ENCODE results near the gene MECR. TPM values are rescaled to one million over a fixed set of nuclear protein-coding genes. Genes with fewer than 3 reads are reported as not detected.
A peak's percentile ranks its signal among the peaks of the same experiment; 100 is the strongest.

Gene MECR
- total RNA-seq, 5 donors from 2014 or later (not counting 1 experiment from before 2014, with no cell fraction given), result 9.5 to 17.8 (median 17.3) TPM

GRCh38 chr1:29166291-29166878 is 64.3 kb downstream of the MECR start:
- POLR2A ChIA-PET, result interaction anchor here in 1 of 2 donors (0.5 to 0.6 kb wide), 2 partner anchors 10 to 1352 kb away, joined by 5 read pairs; no protein-coding TSS in a partner anchor
- ATAC-seq (replicated peaks in 1 of 4), result peak in 1 of 4 experiments; percentile 43

DNA sequence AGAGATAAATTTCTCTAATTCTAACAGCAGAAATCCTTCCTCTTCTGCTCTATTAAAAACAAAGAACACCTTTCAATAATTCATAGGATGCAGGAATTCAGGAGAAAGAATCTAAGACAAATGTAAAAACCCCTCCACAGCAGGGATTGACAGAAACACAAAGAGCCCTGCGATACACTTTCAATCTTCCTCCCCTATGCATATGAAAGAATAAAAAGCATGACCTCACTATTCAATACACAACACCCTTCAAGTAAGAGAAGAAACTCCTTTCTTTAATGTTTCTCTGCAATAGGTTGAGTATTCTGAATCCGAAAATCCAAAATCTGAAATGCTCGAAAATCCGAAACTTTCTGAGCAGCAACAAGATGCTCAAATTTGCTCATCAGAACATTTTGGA is 66.1 kb downstream of the MECR start:
- ATAC-seq (replicated peaks in 1 of 4), result no peak
- POLR2A ChIA-PET, result no interaction called here

More at GRCh38 chr1:29166291-29166878, 64.3 kb downstream of the MECR start:
- no peak overlapping the region for H3K27ac Mint-ChIP-seq
- peak overlapping the region in 1 of 3 donors; percentile 2 for H3K4me3 Mint-ChIP-seq
- Histone ChIP-seq H3K9me3 (no peaks in the 10 kb centered on the region), H3K4me3 (ENCODE audit: control insufficient read depth in 1 of 2, extremely low read depth in 1 of 2, low read length in 1 of 2) (no peak overlapping the region), H3K27me3 (replicated peaks in 1 of 2; ENCODE audit: control insufficient read depth in 2 of 2, extremely low read depth in 1 of 2, insufficient read depth in 2 of 2, low read length in 1 of 2) (no peaks in the 10 kb centered on the region), H3K27ac (ENCODE audit: low read length) (no peak overlapping the region), H3K36me3 (ENCODE audit: control insufficient read depth in 2 of 2, extremely low read depth in 1 of 2, insufficient read depth in 1 of 2, low read length in 1 of 2) (peaks cover 2 to 32% of the 10 kb centered on the region in 2 donors), H3K4me1 (ENCODE audit: control insufficient read depth in 1 of 2, extremely low read depth in 1 of 2, insufficient read depth in 2 of 2, low read length in 2 of 2) (peaks cover 14 to 31% of the 10 kb centered on the region in 2 experiments)
- CTCF ChIA-PET, result interaction anchor here in 1 of 2 donors (0.6 kb wide), 2 partner anchors 52 to 60 kb away, joined by 4 read pairs; no protein-coding TSS in a partner anchor
- H3K36me3 Mint-ChIP-seq, result peaks cover 46% of the 10 kb centered on the region
- no peaks in the 10 kb centered on the region for H3K9me3 Mint-ChIP-seq
- H3K27me3 Mint-ChIP-seq, result no peaks in the 10 kb centered on the region
- H3K4me1 Mint-ChIP-seq, result peaks cover 74 to 89% (median 88%) of the 10 kb centered on the region in 3 donors
- DNase-seq, result peak in 1 of 35 experiments; percentile 10
- 68% methylated on average over 8 of the region's 9 CpGs for WGBS (ENCODE audit: insufficient coverage)

DNA sequence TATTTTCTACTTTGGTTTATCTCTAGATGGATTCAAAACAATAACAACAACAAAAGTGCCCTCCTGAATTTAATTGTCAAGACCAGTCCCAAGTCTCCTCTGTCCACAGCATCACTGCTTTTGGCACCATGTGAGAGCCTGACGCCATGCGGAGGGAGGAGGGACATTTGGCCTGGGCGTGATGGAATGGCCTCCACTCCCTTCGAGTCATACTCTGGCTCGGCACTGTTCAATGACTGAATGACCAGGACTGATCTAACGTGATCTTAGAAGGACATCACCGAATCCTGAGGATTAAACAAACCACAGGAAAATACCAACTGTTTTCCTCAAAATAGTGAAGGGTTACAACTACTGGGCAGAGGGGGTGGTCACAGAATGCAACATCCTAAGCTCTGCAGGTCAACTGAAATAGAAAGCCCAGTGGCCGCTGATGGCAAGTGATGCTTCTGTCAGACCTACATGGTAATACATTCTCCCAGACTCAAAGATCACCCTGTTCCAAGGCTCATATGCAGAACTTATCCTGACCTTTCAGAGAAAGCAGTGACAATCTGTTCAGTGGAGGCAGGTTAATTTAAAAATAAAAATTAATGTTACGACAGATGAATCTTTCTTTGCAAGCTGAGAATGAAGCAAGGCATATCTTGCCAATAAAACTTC is 68.1 kb downstream of the MECR start:
- 97% methylated on average over 5 of the region's 9 CpGs for WGBS (ENCODE audit: insufficient coverage)
- Mint-ChIP-seq H3K4me1 (peaks cover 43 to 65% (median 60%) of the 10 kb centered on the region in 3 donors), H3K9me3 (no peaks in the 10 kb centered on the region), H3K27me3 (no peaks in the 10 kb centered on the region), H3K36me3 (peaks cover 49% of the 10 kb centered on the region), H3K4me3 (no peak overlapping the region), H3K27ac (no peak overlapping the region)
- H3K9me3 ChIP-seq, result no peaks in the 10 kb centered on the region
- H3K27ac ChIP-seq (ENCODE audit: low read length), result no peak overlapping the region
- no peak for DNase-seq
- peaks cover 4 to 53% of the 10 kb centered on the region in 2 donors for H3K36me3 ChIP-seq (ENCODE audit: control insufficient read depth in 2 of 2, extremely low read depth in 1 of 2, insufficient read depth in 1 of 2, low read length in 1 of 2)
- H3K27me3 ChIP-seq (replicated peaks in 1 of 2; ENCODE audit: control insufficient read depth in 2 of 2, extremely low read depth in 1 of 2, insufficient read depth in 2 of 2, low read length in 1 of 2), result no peaks in the 10 kb centered on the region
- H3K4me3 ChIP-seq (ENCODE audit: control insufficient read depth in 1 of 2, extremely low read depth in 1 of 2, low read length in 1 of 2), result no peak overlapping the region
- ATAC-seq (replicated peaks in 1 of 4), result no peak
- CTCF ChIA-PET, result no interaction called here
- POLR2A ChIA-PET, result no interaction called here
- H3K4me1 ChIP-seq (ENCODE audit: control insufficient read depth in 1 of 2, extremely low read depth in 1 of 2, insufficient read depth in 2 of 2, low read length in 2 of 2), result peaks cover 7 to 20% of the 10 kb centered on the region in 2 experiments

More for the DNA sequence above, 66.1 kb downstream of the MECR start:
- Histone ChIP-seq H3K27ac (ENCODE audit: low read length) (no peak overlapping the region), H3K4me3 (ENCODE audit: control insufficient read depth in 1 of 2, extremely low read depth in 1 of 2, low read length in 1 of 2) (no peak overlapping the region), H3K27me3 (replicated peaks in 1 of 2; ENCODE audit: control insufficient read depth in 2 of 2, extremely low read depth in 1 of 2, insufficient read depth in 2 of 2, low read length in 1 of 2) (no peaks in the 10 kb centered on the region), H3K9me3 (no peaks in the 10 kb centered on the region), H3K36me3 (ENCODE audit: control insufficient read depth in 2 of 2, extremely low read depth in 1 of 2, insufficient read depth in 1 of 2, low read length in 1 of 2) (peaks cover 0 to 41% of the 10 kb centered on the region in 2 donors), H3K4me1 (ENCODE audit: control insufficient read depth in 1 of 2, extremely low read depth in 1 of 2, insufficient read depth in 2 of 2, low read length in 2 of 2) (peaks cover 7 to 20% of the 10 kb centered on the region in 2 experiments)
- Mint-ChIP-seq H3K27ac (no peak overlapping the region), H3K4me1 (peaks cover 56 to 79% (median 76%) of the 10 kb centered on the region in 3 donors), H3K4me3 (no peak overlapping the region), H3K27me3 (no peaks in the 10 kb centered on the region), H3K9me3 (no peaks in the 10 kb centered on the region), H3K36me3 (peaks cover 43% of the 10 kb centered on the region)
- no peak for DNase-seq
- CTCF ChIA-PET, result no interaction called here
- 100% methylated on average over 2 of the region's 4 CpGs for WGBS (ENCODE audit: insufficient coverage)

- no CpG with 5 or more reads among the region's 4 CpGs for WGBS (ENCODE audit: insufficient coverage)
These were observed 68.7 kb downstream of the MECR start for GRCh38 chr1:29162025-29162424.

DNA sequence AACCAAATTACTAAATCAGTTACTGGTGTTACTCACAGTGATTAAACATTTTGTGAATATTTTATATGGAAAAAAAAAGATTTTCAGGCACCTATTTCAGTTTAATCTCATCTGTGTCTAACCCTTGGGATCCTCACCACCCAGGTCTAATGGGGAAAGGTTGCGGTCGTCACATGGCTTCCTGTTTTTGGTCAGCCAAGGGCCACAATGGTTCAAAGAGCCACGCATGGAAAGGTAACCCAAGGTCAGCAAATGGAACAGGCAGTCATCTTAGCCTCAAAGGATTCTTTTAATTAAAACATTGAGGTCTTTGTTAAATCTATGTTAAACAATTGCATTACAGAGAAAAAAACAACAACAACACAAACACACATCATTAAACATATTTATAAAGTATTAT is 71.0 kb downstream of the MECR start:
- peaks cover 19 to 39% (median 37%) of the 10 kb centered on the region in 3 donors for H3K4me1 Mint-ChIP-seq

More at GRCh38 chr1:29162025-29162424, 68.7 kb downstream of the MECR start:
- Mint-ChIP-seq H3K9me3 (no peaks in the 10 kb centered on the region), H3K4me1 (peaks cover 38 to 59% (median 54%) of the 10 kb centered on the region in 3 donors), H3K4me3 (no peak overlapping the region), H3K27ac (peak overlapping the region in 1 of 2 donors; percentile 6), H3K27me3 (no peaks in the 10 kb centered on the region), H3K36me3 (peaks cover 49% of the 10 kb centered on the region)
- no peak overlapping the region for H3K4me3 ChIP-seq (ENCODE audit: control insufficient read depth in 1 of 2, extremely low read depth in 1 of 2, low read length in 1 of 2)
- peaks cover 7 to 16% of the 10 kb centered on the region in 2 experiments for H3K4me1 ChIP-seq (ENCODE audit: control insufficient read depth in 1 of 2, extremely low read depth in 1 of 2, insufficient read depth in 2 of 2, low read length in 2 of 2)
- no peaks in the 10 kb centered on the region for H3K9me3 ChIP-seq
- ChIA-PET CTCF (no interaction called here), POLR2A (no interaction called here)
- DNase-seq (no peak), ATAC-seq (replicated peaks in 1 of 4) (no peak)
- no peak overlapping the region for H3K27ac ChIP-seq (ENCODE audit: low read length)
- H3K27me3 ChIP-seq (replicated peaks in 1 of 2; ENCODE audit: control insufficient read depth in 2 of 2, extremely low read depth in 1 of 2, insufficient read depth in 2 of 2, low read length in 1 of 2), result no peaks in the 10 kb centered on the region
- peaks cover 4 to 57% of the 10 kb centered on the region in 2 donors for H3K36me3 ChIP-seq (ENCODE audit: control insufficient read depth in 2 of 2, extremely low read depth in 1 of 2, insufficient read depth in 1 of 2, low read length in 1 of 2)

GRCh38 chr1:29157269-29157601 is 73.5 kb downstream of the MECR start:
- Mint-ChIP-seq H3K9me3 (no peaks in the 10 kb centered on the region), H3K4me1 (peaks cover 1 to 17% (median 14%) of the 10 kb centered on the region in 3 donors), H3K27ac (no peak overlapping the region), H3K36me3 (peaks cover 40% of the 10 kb centered on the region), H3K27me3 (no peaks in the 10 kb centered on the region), H3K4me3 (no peak overlapping the region)
- Histone ChIP-seq H3K9me3 (no peaks in the 10 kb centered on the region), H3K27ac (ENCODE audit: low read length) (no peak overlapping the region), H3K27me3 (replicated peaks in 1 of 2; ENCODE audit: control insufficient read depth in 2 of 2, extremely low read depth in 1 of 2, insufficient read depth in 2 of 2, low read length in 1 of 2) (no peaks in the 10 kb centered on the region), H3K4me1 (ENCODE audit: control insufficient read depth in 1 of 2, extremely low read depth in 1 of 2, insufficient read depth in 2 of 2, low read length in 2 of 2) (no peaks in the 10 kb centered on the region), H3K4me3 (ENCODE audit: control insufficient read depth in 1 of 2, extremely low read depth in 1 of 2, low read length in 1 of 2) (no peak overlapping the region), H3K36me3 (ENCODE audit: control insufficient read depth in 2 of 2, extremely low read depth in 1 of 2, insufficient read depth in 1 of 2, low read length in 1 of 2) (peaks cover 4 to 75% of the 10 kb centered on the region in 2 donors)
- WGBS (ENCODE audit: insufficient coverage), result 100% methylated on average over 2 of the region's 3 CpGs
- ChIA-PET POLR2A (no interaction called here), CTCF (interaction anchor here in 1 of 2 donors (0.6 kb wide), 1 partner anchor 26 kb away, joined by 3 read pairs; no protein-coding TSS in a partner anchor)
- DNase-seq (no peak), ATAC-seq (replicated peaks in 1 of 4) (no peak)

More for the DNA sequence above, 71.0 kb downstream of the MECR start:
- ChIA-PET POLR2A (interaction anchor here in 1 of 2 donors (1.3 kb wide), 1 partner anchor 22 kb away, joined by 5 read pairs; the partner anchor contains the start of gene SRSF4), CTCF (no interaction called here)
- no peak for ATAC-seq (replicated peaks in 1 of 4)
- H3K27ac Mint-ChIP-seq, result no peak overlapping the region
- Histone ChIP-seq H3K4me1 (ENCODE audit: control insufficient read depth in 1 of 2, extremely low read depth in 1 of 2, insufficient read depth in 2 of 2, low read length in 2 of 2) (peaks cover 2 to 5% of the 10 kb centered on the region in 2 experiments), H3K9me3 (no peaks in the 10 kb centered on the region), H3K36me3 (ENCODE audit: control insufficient read depth in 2 of 2, extremely low read depth in 1 of 2, insufficient read depth in 1 of 2, low read length in 1 of 2) (peaks cover 4 to 57% of the 10 kb centered on the region in 2 donors), H3K27ac (ENCODE audit: low read length) (no peak overlapping the region), H3K4me3 (ENCODE audit: control insufficient read depth in 1 of 2, extremely low read depth in 1 of 2, low read length in 1 of 2) (no peak overlapping the region), H3K27me3 (replicated peaks in 1 of 2; ENCODE audit: control insufficient read depth in 2 of 2, extremely low read depth in 1 of 2, insufficient read depth in 2 of 2, low read length in 1 of 2) (no peaks in the 10 kb centered on the region)
- peaks cover 42% of the 10 kb centered on the region for H3K36me3 Mint-ChIP-seq
- no peak overlapping the region for H3K4me3 Mint-ChIP-seq
- WGBS (ENCODE audit: insufficient coverage), result 75% methylated on average over 2 of the region's 3 CpGs
- no peaks in the 10 kb centered on the region for H3K9me3 Mint-ChIP-seq
- H3K27me3 Mint-ChIP-seq, result no peaks in the 10 kb centered on the region
- DNase-seq, result no peak

Measured in T-cell (primary cell).